ENCODE results near the gene MTA1. TPM values are rescaled to one million over a fixed set of nuclear protein-coding genes. Genes with fewer than 3 reads are reported as not detected.

MTA1 gene
- polyA plus RNA-seq, 3 donors, result 44.7 to 61.1 (median 53.4) TPM

DNA sequence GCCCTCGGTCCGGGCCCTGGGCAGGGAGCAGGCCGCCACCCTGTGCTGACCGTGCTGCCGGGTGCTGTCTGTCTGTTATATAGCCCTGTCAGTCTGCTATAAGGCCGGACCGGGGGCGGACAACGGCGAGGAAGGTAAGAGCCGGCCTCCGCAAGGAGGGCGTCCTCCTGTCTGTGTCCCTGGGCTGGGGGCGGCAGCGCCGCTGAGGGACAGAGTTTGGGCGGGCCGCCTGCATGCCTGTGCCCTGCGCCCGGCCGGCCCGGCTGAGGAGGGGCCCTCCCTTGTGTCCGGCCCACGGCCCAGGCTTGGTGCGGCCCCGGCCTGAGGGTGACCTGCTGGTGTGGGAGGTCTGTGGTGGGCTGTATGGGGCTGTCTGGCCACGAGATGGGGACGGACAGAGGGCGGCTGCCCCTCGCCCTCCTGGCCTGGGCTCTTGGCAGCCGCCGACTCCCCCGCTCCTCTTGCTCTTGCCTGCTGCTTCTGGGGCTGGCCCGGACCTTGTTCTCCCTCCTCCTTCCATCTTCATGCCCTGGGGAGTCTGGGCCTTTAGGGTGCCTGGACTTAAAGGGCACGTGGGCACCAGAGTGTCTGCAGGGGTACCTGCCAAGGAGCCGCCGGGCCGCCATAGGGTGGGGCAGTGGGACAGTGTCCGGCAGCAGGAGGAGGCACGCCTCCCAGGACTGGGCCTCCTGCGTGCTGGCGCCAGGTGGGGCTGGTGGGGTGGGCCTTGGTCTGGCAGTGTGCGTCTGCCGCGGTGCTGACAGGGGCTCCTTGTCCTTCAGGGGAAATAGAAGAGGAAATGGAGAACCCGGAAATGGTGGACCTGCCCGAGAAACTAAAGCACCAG is 29.9 kb downstream of the MTA1 start:
- WGBS, 3 donors, result 84 to 93% (median 92%) methylated on average over 38 to 47 of the region's 47 CpGs
- no peak overlapping the region for H3K27ac ChIP-seq (ENCODE audit: low read depth, low read length)

DNA sequence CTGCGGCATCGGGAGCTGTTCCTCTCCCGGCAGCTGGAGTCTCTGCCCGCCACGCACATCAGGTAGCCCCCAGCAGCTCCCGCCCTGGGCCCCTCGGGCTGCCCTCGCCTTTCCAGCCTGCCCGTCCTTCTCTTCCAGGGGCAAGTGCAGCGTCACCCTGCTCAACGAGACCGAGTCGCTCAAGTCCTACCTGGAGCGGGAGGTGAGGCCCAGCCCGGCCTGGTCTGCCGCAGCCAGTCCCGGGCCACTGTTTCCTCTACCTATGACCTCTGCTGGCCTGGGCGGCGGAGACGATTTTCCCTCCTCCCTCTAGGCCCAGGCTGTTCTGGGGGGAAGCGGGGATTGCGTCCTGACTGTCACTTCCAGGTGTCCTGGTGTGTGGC is 30.5 kb downstream of the MTA1 start:
- WGBS, 3 donors, result 83 to 94% (median 88%) methylated on average over 22 of the region's 22 CpGs
- H3K27ac ChIP-seq (ENCODE audit: low read depth, low read length), result no peak overlapping the region

DNA sequence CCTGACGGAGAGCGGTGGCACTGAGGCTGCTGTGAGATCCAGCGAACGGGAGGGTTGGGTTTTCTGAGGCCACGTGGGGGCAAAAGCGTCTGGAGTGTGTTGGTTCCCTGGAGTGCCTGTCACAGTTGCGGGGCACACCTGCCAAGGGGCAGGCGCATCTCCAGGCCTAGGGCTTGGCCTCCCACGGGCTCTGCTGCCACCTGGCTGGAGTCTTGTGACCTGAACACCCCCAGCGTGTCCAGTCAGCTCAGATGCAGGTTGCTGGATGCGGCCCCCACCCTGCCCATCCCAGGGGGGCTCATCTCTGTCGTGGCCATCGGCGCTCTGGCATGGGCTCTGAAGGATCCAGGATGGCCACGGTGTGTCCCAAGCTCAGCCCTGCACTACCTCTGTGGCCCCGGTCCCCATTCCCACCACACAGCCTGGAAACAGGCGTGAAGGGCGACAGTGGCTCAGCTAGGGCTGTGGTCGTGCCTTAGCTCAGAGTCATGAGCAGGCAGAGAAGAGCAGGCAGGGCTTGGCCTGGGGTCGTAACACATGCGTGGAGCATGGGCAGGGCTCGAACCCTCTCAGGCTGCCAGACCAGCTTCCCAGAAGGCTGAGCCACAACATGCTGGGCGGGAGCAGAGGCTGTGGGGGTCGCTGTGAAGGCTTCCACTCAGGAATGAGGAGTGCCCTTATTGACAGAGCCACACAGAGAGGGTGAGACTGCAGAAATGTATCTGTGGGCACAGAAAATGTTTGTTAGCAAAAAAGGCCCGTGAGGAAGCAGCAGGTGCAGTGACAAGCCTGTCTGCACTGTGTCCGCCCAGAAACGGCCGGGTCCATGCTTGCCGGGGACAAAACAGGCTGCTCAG is 31.5 kb downstream of the MTA1 start:
- 91 to 95% (median 93%) methylated on average over 29 of the region's 29 CpGs for WGBS, 3 donors
- H3K27ac ChIP-seq (ENCODE audit: low read depth, low read length), result no peak overlapping the region

DNA sequence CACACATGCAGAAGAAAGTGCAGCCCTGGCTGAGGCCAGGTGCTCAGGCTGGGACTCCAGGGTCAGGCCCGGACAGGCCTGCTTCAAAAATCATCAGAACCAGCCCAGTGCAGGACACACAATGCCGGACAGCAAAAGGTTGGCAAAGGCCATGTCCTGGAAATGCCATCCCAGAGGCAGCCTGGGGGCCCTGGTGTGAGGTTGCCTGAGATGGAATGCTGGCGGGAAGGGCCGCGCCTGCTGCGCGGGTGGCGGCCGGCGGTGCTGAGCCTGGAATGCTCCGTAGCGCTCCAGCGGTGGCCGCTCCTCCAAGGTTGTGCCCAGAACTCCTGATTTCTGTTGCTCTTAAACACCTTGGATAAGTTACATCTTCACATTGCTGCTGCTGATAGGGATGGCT is 33.3 kb downstream of the MTA1 start:
- 88 to 92% (median 89%) methylated on average over 14 of the region's 14 CpGs for WGBS, 3 donors
- H3K27ac ChIP-seq (ENCODE audit: low read depth, low read length), result no peak overlapping the region

DNA sequence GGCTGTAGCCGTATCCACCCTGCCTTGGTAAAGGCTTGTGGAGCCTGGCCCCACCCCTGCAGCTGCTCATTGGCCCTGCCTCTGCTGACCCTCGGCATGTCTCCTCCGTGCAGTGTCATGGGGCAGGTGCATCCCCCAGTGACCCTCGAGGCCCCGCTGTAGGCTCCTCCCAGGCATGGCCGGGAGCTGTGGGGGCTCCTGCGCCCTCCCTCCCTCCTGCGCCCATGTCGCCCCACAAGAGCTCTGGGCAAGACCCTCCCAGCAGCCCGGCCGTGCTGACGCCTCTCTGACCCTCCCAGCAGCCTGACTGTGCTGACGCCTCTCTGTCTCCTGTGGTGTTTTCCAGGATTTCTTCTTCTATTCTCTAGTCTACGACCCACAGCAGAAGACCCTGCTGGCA is 34.2 kb downstream of the MTA1 start:
- 90 to 94% (median 91%) methylated on average over 13 to 14 of the region's 14 CpGs for WGBS, 3 donors
- no peak overlapping the region for H3K27ac ChIP-seq (ENCODE audit: low read depth, low read length)

DNA sequence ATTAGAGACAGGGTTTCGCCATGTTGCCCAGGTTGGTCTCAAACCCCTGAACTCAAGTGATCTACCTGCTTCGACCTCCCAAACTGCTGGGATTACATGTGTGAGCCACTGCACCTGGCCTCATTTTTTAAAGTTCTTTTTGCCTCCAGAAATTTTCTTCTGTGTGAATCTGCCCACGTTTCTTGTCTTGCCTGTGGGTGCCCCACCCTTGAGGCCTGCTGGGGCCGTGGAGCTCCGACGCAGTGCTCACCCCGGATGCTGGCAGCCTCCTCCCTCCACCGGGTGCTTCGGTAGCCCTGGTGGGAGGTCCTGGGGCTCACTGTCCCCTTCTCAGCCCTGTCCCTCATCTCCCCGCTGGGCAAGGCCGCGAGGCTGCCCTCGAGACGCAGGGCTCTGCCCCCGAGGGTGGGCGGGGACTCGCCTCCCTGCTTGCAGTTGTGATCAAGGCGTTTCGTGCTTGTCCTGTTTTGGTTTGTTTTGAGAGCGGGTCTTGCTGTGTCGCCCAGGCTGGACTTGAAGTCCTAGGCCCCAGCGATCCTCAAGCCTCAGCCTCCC is 35.5 kb downstream of the MTA1 start:
- H3K27ac ChIP-seq (ENCODE audit: low read depth, low read length), result no peak overlapping the region
- WGBS, 3 donors, result 92 to 93% (median 92%) methylated on average over 22 of the region's 22 CpGs

DNA sequence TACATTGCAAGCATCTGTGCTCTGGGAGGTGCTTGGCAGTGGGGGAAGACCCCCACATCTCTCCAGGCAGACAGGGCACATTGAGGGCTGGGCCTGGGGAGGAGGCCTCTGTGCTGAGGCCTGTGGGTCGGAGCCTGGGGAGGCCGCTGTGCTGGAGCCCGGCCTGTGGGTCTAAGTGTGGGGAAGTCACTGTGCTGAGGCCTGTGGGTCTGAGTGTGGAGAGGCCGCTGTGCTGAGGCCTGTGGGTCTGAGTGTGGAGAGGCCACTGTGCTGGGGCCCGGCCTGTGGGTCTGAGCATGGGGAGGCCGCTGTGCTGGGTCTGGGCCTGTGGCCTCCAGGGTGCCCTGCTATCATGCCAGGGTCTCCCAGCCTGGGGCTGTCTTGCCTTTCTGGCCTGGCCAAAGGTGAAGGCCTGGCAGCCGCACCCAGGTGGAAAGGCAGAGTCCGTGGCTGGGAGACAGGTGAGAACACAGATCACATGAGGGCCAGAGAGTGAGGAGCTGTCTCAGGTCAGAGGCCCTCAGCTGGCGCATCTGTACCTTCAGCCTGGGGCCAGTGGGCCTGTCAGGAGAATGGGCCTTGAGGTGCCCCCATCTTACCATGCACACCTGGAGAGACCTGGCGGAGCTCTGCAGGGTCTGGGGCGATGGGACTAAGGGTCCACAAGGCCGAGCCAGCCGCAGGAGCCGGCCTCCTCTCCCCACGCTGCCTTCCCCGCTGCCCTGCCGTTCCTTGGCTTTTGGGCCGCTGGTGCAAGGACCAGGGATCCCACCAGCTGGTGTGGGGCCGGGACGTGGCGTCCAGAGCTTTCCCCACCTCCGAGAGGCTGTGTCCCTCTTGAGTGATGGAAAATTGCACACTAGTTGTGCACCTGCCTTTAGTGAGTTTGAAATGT is 36.4 kb downstream of the MTA1 start:
- WGBS, 3 donors, result 89 to 91% (median 91%) methylated on average over 22 of the region's 22 CpGs
- H3K27ac ChIP-seq (ENCODE audit: low read depth, low read length), result no peak overlapping the region

DNA sequence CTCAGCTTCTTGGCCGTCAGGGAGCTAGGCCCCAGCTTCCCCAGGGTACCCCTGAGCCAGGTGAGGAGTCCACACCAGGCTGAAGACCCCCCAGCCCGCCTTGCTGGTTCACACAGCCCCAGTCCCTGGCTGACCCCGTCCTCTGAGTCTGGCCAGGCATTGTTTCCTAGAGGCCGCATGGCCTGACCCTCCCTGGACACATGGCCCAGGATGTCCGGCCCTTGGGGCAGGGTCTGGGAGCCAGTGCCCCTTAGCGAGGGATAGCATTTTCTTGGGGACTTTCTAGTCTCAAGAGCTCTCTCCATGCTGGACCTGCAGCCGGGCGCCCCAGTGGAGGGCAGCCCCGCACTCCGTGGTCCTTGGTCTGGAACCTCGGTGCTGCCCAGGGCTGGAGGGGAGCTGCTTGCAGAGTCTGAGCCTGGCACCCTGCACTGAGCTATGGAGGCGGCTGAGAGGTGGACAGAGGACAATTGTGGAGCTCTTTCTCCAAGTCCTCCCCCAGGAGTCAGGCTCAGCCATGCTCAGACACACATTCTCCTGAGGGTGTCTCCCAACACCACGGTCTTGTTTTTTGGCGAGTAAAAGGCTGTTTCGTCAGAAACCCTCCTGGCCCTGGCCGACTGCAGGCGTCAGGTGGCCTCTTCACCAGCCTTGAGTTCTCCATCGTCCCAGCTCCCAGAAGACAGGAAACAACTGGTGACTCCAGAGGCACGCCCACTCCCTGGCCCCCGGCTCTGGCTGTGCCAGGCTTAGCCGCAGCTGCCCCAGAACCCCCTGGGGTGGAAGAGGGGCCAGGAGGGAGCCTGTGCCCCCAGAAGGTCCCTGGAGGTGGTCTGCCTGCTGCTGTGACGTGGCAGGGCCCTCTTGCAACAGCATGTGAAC is 37.4 kb downstream of the MTA1 start:
- H3K27ac ChIP-seq (ENCODE audit: low read depth, low read length), result no peak overlapping the region
- 82 to 89% (median 83%) methylated on average over 22 of the region's 22 CpGs for WGBS, 3 donors

DNA sequence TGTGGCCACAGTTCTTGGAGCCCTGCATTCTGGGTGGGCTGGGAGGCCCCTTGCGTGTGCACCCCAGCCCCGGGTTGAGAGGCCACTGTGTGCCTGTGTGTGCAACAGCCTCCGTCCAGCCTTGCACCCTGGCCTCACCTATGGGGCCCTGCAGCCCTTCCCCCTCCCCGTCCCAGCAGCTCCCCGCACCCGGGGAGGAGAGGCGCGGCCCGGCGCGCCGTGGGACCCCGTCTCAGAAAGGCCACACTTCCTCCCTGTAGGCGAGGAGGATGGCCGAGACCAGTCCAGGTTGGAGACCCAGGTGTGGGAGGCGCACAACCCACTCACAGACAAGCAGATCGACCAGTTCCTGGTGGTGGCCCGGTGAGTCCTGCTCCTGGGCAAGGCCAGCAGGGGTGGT is 38.4 kb downstream of the MTA1 start:
- H3K27ac ChIP-seq (ENCODE audit: low read depth, low read length), result no peak overlapping the region
- WGBS, 3 donors, result 89 to 92% (median 90%) methylated on average over 18 of the region's 18 CpGs

DNA sequence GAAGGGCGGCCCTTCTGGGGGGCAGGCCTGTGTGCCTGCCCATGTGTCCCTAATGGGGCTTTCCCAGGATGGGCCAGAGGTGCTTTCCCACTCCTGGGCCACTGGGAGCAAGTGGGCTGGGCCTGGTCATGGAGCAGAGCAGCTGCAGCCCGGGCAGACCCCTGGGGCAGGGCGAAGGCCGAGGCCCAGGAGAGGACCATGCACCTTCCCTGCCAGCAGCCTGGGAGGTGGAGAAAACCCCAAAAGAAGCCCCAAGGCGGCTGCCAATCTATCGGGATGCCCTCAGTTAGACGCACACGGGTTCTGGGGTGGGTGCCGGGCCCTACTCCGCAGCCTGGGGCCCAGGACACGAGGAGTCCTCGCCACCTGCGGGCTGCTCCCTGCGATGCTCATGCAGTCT is 38.9 kb downstream of the MTA1 start:
- no peak overlapping the region for H3K27ac ChIP-seq (ENCODE audit: low read depth, low read length)
- 84 to 91% (median 89%) methylated on average over 14 of the region's 14 CpGs for WGBS, 3 donors

DNA sequence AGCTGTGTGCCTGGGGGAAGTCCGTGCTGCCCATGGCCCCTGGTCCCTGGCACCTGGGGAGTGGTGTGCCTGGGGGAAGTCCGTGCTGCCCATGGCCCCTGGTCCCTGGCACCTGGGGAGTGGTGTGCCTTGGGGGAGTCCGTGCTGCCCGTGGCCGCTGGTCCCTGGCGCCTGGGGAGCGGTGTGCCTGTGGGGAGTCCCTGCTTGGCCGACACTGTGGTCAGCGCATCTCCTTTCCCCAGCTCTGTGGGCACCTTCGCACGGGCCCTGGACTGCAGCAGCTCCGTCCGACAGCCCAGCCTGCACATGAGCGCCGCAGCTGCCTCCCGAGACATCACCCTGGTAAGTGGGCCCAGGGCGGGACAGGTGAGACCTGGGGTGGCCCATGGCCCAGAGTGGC is 40.5 kb downstream of the MTA1 start:
- H3K27ac ChIP-seq (ENCODE audit: low read depth, low read length), result no peak overlapping the region
- WGBS, 3 donors, result 92 to 98% (median 97%) methylated on average over 17 of the region's 17 CpGs

DNA sequence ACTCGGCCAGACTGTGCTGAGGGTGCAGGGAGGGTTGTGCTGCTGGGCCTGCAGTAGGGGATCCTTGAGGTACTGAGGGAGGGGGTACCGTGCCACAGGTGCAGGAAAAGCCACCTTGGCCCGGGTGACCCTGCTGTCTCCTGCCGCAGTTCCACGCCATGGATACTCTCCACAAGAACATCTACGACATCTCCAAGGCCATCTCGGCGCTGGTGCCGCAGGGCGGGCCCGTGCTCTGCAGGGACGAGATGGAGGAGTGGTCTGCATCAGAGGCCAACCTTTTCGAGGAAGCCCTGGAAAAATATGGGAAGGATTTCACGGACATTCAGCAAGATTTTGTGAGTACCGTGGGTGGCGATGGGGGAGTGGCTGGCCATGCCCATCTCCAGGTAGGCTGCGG is 41.0 kb downstream of the MTA1 start:
- H3K27ac ChIP-seq (ENCODE audit: low read depth, low read length), result no peak overlapping the region
- 93 to 95% (median 93%) methylated on average over 17 of the region's 17 CpGs for WGBS, 3 donors

DNA sequence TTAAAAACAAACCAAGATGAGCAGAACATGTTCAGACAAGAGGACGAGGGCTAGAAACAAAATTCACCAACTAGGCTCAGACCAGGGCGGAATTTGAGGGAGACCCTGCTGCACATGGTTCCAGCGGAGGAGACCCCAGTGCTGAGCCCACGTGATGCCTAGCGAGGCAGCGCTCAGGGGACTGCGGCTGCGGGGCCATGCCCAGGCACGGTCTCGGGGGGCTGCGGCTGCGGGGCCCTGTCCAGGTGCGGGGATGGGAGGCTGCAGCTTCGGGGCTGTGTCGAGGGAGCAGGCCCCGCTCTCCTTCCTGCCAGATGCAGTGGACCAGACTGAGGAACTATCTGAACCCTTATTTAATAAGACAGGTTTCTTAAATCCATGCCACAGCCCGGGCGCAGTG is 42.3 kb downstream of the MTA1 start:
- H3K27ac ChIP-seq (ENCODE audit: low read depth, low read length), result no peak overlapping the region
- WGBS, 3 donors, result 96 to 98% (median 97%) methylated on average over 18 of the region's 18 CpGs

DNA sequence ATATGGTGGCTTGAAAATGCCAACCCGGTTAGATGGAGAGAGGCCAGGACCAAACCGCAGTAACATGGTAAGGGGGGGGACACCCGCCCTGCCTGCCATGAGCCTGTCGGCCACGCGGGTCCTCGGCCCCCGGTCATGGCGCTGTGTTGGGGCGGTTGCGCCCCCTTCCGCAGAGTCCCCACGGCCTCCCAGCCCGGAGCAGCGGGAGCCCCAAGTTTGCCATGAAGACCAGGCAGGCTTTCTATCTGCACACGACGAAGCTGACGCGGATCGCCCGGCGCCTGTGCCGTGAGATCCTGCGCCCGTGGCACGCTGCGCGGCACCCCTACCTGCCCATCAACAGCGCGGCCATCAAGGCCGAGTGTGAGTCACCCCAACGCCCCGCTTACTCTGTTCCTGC is 44.9 kb downstream of the MTA1 start:
- 92 to 94% (median 93%) methylated on average over 31 to 33 of the region's 33 CpGs for WGBS, 3 donors
- H3K27ac ChIP-seq (ENCODE audit: low read depth, low read length), result no peak overlapping the region

DNA sequence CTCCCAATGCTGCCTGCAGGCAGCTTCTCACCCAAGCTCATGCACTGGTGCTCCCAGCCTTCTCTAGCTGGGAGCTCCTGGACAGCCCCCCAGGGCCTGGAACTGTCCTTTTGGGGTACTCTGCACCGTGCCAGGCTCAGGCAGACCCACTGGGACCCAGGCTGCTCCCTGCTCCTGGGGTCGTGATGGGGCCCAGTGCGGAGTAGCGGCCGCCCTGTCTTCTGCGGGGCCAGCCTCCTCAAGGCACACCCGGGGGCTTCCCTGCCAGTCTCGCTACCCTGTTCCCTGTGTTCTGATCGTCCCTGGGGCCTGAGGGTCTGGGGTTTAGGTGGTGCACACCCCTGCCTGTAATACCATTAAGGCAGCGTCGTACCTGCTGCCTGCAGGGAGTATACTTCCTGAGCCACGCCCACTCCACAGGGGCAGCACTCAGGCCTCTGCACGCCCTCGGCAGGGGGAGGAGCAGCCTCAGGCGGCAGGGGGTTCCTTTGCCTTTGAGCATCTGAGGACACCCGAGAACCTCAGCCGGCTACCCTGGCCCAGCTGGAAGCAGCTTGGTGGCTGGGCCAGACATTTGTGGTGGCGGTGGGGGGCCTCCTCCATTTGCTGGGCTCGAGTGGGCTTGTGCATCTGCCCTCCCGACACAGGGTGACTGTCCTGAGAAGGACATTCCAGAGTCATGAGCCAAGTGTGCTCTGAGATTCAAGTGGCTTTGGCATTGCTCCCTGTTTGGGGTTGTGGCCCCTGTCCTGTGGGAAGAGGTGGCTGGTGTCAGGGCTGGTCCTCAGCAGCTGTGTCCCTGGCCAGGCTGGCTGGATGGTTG is 45.8 kb downstream of the MTA1 start:
- 83 to 89% (median 88%) methylated on average over 20 of the region's 20 CpGs for WGBS, 3 donors

DNA sequence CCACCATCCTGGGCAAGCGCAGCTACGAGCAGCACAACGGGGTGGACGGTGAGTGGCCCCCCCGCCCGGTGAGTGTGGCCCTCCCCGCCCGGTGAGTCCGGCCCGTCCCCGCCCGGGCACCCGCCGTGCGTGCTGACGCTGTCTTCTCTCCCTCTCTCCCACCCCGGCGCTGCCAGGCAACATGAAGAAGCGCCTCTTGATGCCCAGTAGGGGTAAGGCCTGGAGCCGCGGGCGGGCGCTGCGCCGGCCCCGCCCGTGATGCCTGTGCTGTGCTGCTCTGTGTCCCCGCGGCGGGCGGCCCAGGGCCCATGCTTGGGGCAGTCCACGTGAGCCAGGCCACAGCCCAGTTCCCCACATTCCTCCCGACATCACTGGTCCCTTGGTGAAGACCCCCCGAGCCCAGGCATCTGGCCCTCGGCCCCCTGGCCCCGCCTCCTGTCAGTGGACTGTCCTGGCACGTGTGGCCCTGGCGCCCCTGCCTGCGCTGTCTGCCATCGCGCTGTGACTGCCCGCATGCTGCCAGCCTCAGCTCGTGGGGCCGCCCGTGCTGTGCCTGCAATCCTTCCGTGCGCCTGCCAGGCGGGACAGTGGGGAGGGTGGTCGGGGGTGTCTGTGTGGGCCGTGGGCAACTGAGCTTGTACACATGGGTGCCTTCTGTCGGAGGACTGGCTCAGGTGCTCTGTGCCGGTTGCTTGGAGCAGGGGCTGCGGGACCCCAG is 47.1 kb downstream of the MTA1 start:
- H3K27ac ChIP-seq (ENCODE audit: low read depth, low read length), result no peak overlapping the region
- 93 to 95% (median 94%) methylated on average over 41 to 53 of the region's 53 CpGs for WGBS, 3 donors

More for the DNA sequence above, 45.8 kb downstream of the MTA1 start:
- no peak overlapping the region for H3K27ac ChIP-seq (ENCODE audit: low read depth, low read length)
